Measurements from ENCODE around the gene SNRPA. TPM values are rescaled to one million over a fixed set of nuclear protein-coding genes. Genes with fewer than 3 reads are reported as not detected.

Gene SNRPA
- total RNA-seq, 1 experiment from 2014 or later = 147 TPM

GRCh38 chr19:40737102-40737644, 13.8 kb upstream of the SNRPA start:
- H3K4me3 ChIP-seq = no peak overlapping the region
- peaks cover 12% of the 10 kb centered on the region; the same call in 1 of the 2 replicates for H3K36me3 ChIP-seq (ENCODE audit: low read depth)
- no peaks in the 10 kb centered on the region for H3K27me3 ChIP-seq (ENCODE audit: insufficient read depth, low read depth)
- no peak overlapping the region for H3K4me2 ChIP-seq
- intact Hi-C loops (cut with micrococcal nuclease; ENCODE audit: unreplicated experiment) = no loop called here
- CTCF ChIA-PET = no interaction called here
- no peaks in the 10 kb centered on the region for H3K79me2 ChIP-seq (ENCODE audit: low read depth)
- H2AFZ ChIP-seq = no peak overlapping the region
- POLR2A ChIA-PET (ENCODE audit: unreplicated experiment) = interaction anchor here (0.6 kb wide), 1 partner anchor 526 kb away, joined by 3 read pairs; no protein-coding TSS in a partner anchor
- BruUV-seq (replicated peaks) = no TSS peak
- TF ChIP-seq EZH2 (IDR thresholded peaks at IDR 0.05; ENCODE audit: low read depth) = no peak
- TF ChIP-seq, protein P1, sequence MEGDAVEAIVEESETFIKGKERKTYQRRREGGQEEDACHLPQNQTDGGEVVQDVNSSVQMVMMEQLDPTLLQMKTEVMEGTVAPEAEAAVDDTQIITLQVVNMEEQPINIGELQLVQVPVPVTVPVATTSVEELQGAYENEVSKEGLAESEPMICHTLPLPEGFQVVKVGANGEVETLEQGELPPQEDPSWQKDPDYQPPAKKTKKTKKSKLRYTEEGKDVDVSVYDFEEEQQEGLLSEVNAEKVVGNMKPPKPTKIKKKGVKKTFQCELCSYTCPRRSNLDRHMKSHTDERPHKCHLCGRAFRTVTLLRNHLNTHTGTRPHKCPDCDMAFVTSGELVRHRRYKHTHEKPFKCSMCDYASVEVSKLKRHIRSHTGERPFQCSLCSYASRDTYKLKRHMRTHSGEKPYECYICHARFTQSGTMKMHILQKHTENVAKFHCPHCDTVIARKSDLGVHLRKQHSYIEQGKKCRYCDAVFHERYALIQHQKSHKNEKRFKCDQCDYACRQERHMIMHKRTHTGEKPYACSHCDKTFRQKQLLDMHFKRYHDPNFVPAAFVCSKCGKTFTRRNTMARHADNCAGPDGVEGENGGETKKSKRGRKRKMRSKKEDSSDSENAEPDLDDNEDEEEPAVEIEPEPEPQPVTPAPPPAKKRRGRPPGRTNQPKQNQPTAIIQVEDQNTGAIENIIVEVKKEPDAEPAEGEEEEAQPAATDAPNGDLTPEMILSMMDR (conservative IDR thresholded peaks at IDR 0.05) = no peak
- no peaks in the 10 kb centered on the region for H3K9me3 ChIP-seq (ENCODE audit: insufficient read depth, low read depth)
- no peaks in the 10 kb centered on the region; the same call in 1 of the 2 replicates for H4K20me1 ChIP-seq (ENCODE audit: insufficient read depth)
- no peaks in the 10 kb centered on the region for H3K9me2 ChIP-seq (ENCODE audit: insufficient read depth)
- H3K27ac ChIP-seq = no peak overlapping the region
- peaks cover 31% of the 10 kb centered on the region for H3F3A ChIP-seq (ENCODE audit: insufficient read depth, low read depth)
- peaks cover 15% of the 10 kb centered on the region for H3K4me1 ChIP-seq (replicated peaks; ENCODE audit: insufficient read depth)
- no peak for DNase-seq

DNA sequence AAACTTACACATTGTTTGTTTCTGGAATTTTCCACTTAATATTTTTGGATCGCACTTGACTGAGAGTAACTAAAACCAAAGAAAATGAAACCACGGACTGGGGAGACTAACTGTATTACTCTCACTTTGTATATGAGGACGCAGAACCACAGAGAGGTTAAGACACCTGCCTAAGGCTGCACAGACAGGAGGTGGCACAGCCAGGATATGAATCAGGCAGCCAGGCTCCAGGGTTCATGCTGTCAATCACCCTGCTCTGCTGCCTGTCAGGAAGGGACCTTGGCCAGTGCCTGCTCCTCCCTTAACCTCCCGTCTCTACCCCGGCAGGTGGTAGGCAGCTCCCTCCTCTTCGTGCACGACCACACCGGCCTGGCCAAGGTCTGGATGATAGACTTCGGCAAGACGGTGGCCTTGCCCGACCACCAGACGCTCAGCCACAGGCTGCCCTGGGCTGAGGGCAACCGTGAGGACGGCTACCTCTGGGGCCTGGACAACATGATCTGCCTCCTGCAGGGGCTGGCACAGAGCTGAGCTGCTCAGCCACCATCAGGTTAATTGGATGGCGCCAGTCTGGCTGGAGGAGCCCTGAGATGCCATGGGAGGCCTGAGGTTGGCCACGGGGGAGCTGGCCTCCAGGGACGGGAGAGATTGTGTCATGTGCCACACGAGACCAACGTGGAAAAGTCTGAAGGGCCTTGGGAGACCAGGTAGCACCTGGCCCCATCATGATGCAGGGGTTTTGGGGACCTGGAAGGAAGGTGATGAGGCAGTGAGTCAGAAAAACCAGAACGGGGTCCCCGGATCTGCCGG, 11.8 kb upstream of the SNRPA start:
- no peaks in the 10 kb centered on the region for H3K27me3 ChIP-seq (ENCODE audit: insufficient read depth, low read depth)
- TF ChIP-seq, protein P1 (conservative IDR thresholded peaks at IDR 0.05) = no peak
- TF ChIP-seq EZH2 (IDR thresholded peaks at IDR 0.05; ENCODE audit: low read depth) = no peak
- DNase-seq = no peak
- H3F3A ChIP-seq (ENCODE audit: insufficient read depth, low read depth) = peaks cover 31% of the 10 kb centered on the region
- no peaks in the 10 kb centered on the region; the same call in 1 of the 2 replicates for H4K20me1 ChIP-seq (ENCODE audit: insufficient read depth)
- BruUV-seq (replicated peaks) = no TSS peak
- intact Hi-C loops (cut with micrococcal nuclease; ENCODE audit: unreplicated experiment) = no loop called here
- H3K4me2 ChIP-seq = no peak overlapping the region
- no peak overlapping the region for H3K4me3 ChIP-seq
- peaks cover 9% of the 10 kb centered on the region; the same call in 1 of the 2 replicates for H3K36me3 ChIP-seq (ENCODE audit: low read depth)
- CTCF ChIA-PET = no interaction called here
- no peak overlapping the region for H2AFZ ChIP-seq
- POLR2A ChIA-PET (ENCODE audit: unreplicated experiment) = no interaction called here
- H3K9me3 ChIP-seq (ENCODE audit: insufficient read depth, low read depth) = no peaks in the 10 kb centered on the region
- H3K9me2 ChIP-seq (ENCODE audit: insufficient read depth) = no peaks in the 10 kb centered on the region
- peaks cover 15% of the 10 kb centered on the region for H3K4me1 ChIP-seq (replicated peaks; ENCODE audit: insufficient read depth)
- no peaks in the 10 kb centered on the region for H3K79me2 ChIP-seq (ENCODE audit: low read depth)
- H3K27ac ChIP-seq = no peak overlapping the region

- POLR2A ChIA-PET (ENCODE audit: unreplicated experiment) = no interaction called here
- Histone ChIP-seq H3K9me3 (ENCODE audit: insufficient read depth, low read depth) (no peaks in the 10 kb centered on the region), H3K36me3 (ENCODE audit: low read depth) (peaks cover 9% of the 10 kb centered on the region; the same call in 1 of the 2 replicates), H3K9me2 (ENCODE audit: insufficient read depth) (no peaks in the 10 kb centered on the region), H3K4me1 (replicated peaks; ENCODE audit: insufficient read depth) (peaks cover 15% of the 10 kb centered on the region), H3K4me3 (no peak overlapping the region), H3K4me2 (no peak overlapping the region), H2AFZ (no peak overlapping the region), H3K79me2 (ENCODE audit: low read depth) (no peaks in the 10 kb centered on the region), H3K27ac (no peak overlapping the region), H3K27me3 (ENCODE audit: insufficient read depth, low read depth) (no peaks in the 10 kb centered on the region), H3F3A (ENCODE audit: insufficient read depth, low read depth) (peaks cover 31% of the 10 kb centered on the region), H4K20me1 (ENCODE audit: insufficient read depth) (no peaks in the 10 kb centered on the region; the same call in 1 of the 2 replicates)
- no peak for DNase-seq
- intact Hi-C loops (cut with micrococcal nuclease; ENCODE audit: unreplicated experiment) = no loop called here
- no TSS peak for BruUV-seq (replicated peaks)
- CTCF ChIA-PET = no interaction called here
- no peak for TF ChIP-seq EZH2 (IDR thresholded peaks at IDR 0.05; ENCODE audit: low read depth)
- TF ChIP-seq, protein P1 (conservative IDR thresholded peaks at IDR 0.05) = no peak
Measured at GRCh38 chr19:40739871-40740703, 10.9 kb upstream of the SNRPA start.
